ENCODE results near the gene ID3.

- no peak for TF ChIP-seq POLR2A (IDR thresholded peaks at IDR 0.05; ENCODE audit: extremely low read depth, insufficient read length)
- TF ChIP-seq CTCF (IDR thresholded peaks at IDR 0.05; ENCODE audit: low read depth, low read length) = no peak
- TF ChIP-seq MYC (IDR thresholded peaks at IDR 0.05; ENCODE audit: low read depth, low read length) = no peak
Measured at GRCh38 chr1:23585321-23586022, 26.2 kb upstream of the ID3 start.

Data from NB4 (cell line).